GM18526 (cell line): Measurements from ENCODE around the gene AQP9.

Experiments used
- POLR2A ChIP-seq: IDR thresholded peaks from 3 replicates; pipeline ENCODE4 v1.6.1; 2011; ENCODE audit not compliant: insufficient read length; ENCODE audit errors: extremely low read depth

AQP9 gene

GRCh38 chr15:58232281-58233065 lies 94.3 kb downstream of the AQP9 start:
- TF ChIP-seq POLR2A, result no peak

- TF ChIP-seq POLR2A, result no peak
These were observed 95.2 kb downstream of the AQP9 start for GRCh38 chr15:58233341-58233740.
